Loucy (cell line): ENCODE results near the gene PEAK1.

Source experiments
- H2AFZ ChIP-seq: fragments of 200-600 bp; sonication (generic); 2 replicates; pipeline ENCODE4 v1.6.0; 2016; ENCODE audit warnings: antibody characterized with exemption, mild to moderate bottlenecking, low read length, moderate library complexity
- H3F3A ChIP-seq: fragments of 200-600 bp; 2 replicates; pipeline ENCODE4 v1.6.0; 2016; ENCODE audit warnings: antibody characterized with exemption, low read depth, mild to moderate bottlenecking
- H3K27me3 ChIP-seq: fragments of 200-600 bp; sonication (generic); 2 replicates; pipeline ENCODE4 v1.6.1; 2014; ENCODE audit warnings: low read length, mild to moderate bottlenecking; ENCODE audit not compliant: insufficient read depth, poor library complexity, severe bottlenecking
- H3K36me3 ChIP-seq: fragments of 200-600 bp; sonication (generic); 2 replicates; pipeline ENCODE4 v1.6.1; 2016; ENCODE audit warnings: low read length; ENCODE audit not compliant: insufficient read depth
- H3K4me1 ChIP-seq: fragments of 200-600 bp; sonication (generic); 2 replicates; pipeline ENCODE4 v1.5.1; 2014; ENCODE audit warnings: low read length, mild to moderate bottlenecking; ENCODE audit not compliant: insufficient read depth, poor library complexity, severe bottlenecking
- H3K4me2 ChIP-seq: fragments of 200-600 bp; sonication (generic); 2 replicates; pipeline ENCODE4 v1.6.0; 2014; ENCODE audit warnings: antibody characterized with exemption, low read length, low read depth, mild to moderate bottlenecking; ENCODE audit not compliant: poor library complexity, severe bottlenecking
- H3K4me3 ChIP-seq: fragments of 200-600 bp; sonication (generic); 2 replicates; pipeline ENCODE4 v1.5.1; 2014; ENCODE audit warnings: low read length, mild to moderate bottlenecking, mixed read lengths; ENCODE audit not compliant: poor library complexity, severe bottlenecking
- H3K79me2 ChIP-seq: fragments of 200-600 bp; sonication (generic); 2 replicates; pipeline ENCODE4 v1.6.1; 2014; ENCODE audit warnings: low read length; ENCODE audit not compliant: insufficient read depth
- H3K9ac ChIP-seq: fragments of 200-600 bp; sonication (generic); 2 replicates; pipeline ENCODE4 v1.6.0; 2014; ENCODE audit warnings: mild to moderate bottlenecking, low read depth, low read length, moderate library complexity; ENCODE audit not compliant: poor library complexity, severe bottlenecking
- H3K9me2 ChIP-seq: fragments of 200-600 bp; sonication (generic); replicated peaks from 2 replicates; pipeline ENCODE4 v1.6.1; 2016; ENCODE audit warnings: low read depth, low read length, mixed read lengths
- H3K9me3 ChIP-seq: fragments of 200-600 bp; sonication (generic); 2 replicates; pipeline ENCODE4 v1.6.1; 2014; ENCODE audit warnings: mild to moderate bottlenecking, antibody characterized with exemption, low read length, low read depth; ENCODE audit not compliant: insufficient read depth
- H4K20me1 ChIP-seq: fragments of 200-600 bp; sonication (generic); 2 replicates; pipeline ENCODE4 v1.6.0; 2014; ENCODE audit warnings: antibody characterized with exemption, low read length, mild to moderate bottlenecking; ENCODE audit not compliant: insufficient read depth, poor library complexity, severe bottlenecking
- CTCF ChIP-seq: fragments of 200-600 bp; sonication (generic); conservative IDR thresholded peaks from 2 replicates; pipeline ENCODE4 v1.5.1; 2014; ENCODE audit warnings: mild to moderate bottlenecking, antibody characterized with exemption, low read length
- EZH2phosphoT487 ChIP-seq: fragments of 200-600 bp; IDR thresholded peaks from 2 replicates; pipeline ENCODE4 v1.6.1; 2018; ENCODE audit warnings: antibody characterized with exemption, mild to moderate bottlenecking, moderate library complexity, borderline replicate concordance

The PEAK1 gene

GRCh38 chr15:77168141-77168540 lies 251.8 kb downstream of the PEAK1 start:
- Histone ChIP-seq H2AFZ (no peak overlapping the region), H3K9me2 (no peaks in the 10 kb centered on the region), H4K20me1 (no peaks in the 10 kb centered on the region), H3K27me3 (no peaks in the 10 kb centered on the region), H3K9me3 (no peaks in the 10 kb centered on the region), H3K4me3 (no peak overlapping the region), H3F3A (no peaks in the 10 kb centered on the region), H3K9ac (no peak overlapping the region), H3K79me2 (no peaks in the 10 kb centered on the region), H3K4me1 (no peaks in the 10 kb centered on the region), H3K36me3 (no peaks in the 10 kb centered on the region), H3K4me2 (no peak overlapping the region)
- TF ChIP-seq EZH2phosphoT487 (no peak), CTCF (no peak)

- Histone ChIP-seq H3K27me3 (no peaks in the 10 kb centered on the region), H3K4me3 (no peak overlapping the region), H4K20me1 (no peaks in the 10 kb centered on the region), H2AFZ (no peak overlapping the region), H3K79me2 (no peaks in the 10 kb centered on the region), H3K36me3 (no peaks in the 10 kb centered on the region), H3K4me2 (no peak overlapping the region), H3K9ac (no peak overlapping the region), H3K4me1 (no peaks in the 10 kb centered on the region), H3K9me3 (no peaks in the 10 kb centered on the region), H3K9me2 (no peaks in the 10 kb centered on the region), H3F3A (no peaks in the 10 kb centered on the region)
- TF ChIP-seq EZH2phosphoT487 (no peak), CTCF (no peak)
Measured at GRCh38 chr15:77167406-77167805, 252.5 kb downstream of the PEAK1 start.

- H3K9me2 ChIP-seq, result no peaks in the 10 kb centered on the region
- no peak overlapping the region for H3K4me2 ChIP-seq
- peaks cover 16% of the 10 kb centered on the region for H3K4me1 ChIP-seq
- H3K9ac ChIP-seq, result no peak overlapping the region
- H3K79me2 ChIP-seq, result no peaks in the 10 kb centered on the region
- H2AFZ ChIP-seq, result no peak overlapping the region
- no peaks in the 10 kb centered on the region for H3F3A ChIP-seq
- no peak for TF ChIP-seq EZH2phosphoT487
- TF ChIP-seq CTCF, result no peak
- no peaks in the 10 kb centered on the region for H3K27me3 ChIP-seq
- no peaks in the 10 kb centered on the region for H4K20me1 ChIP-seq
- no peaks in the 10 kb centered on the region for H3K9me3 ChIP-seq
- H3K36me3 ChIP-seq, result no peaks in the 10 kb centered on the region
- H3K4me3 ChIP-seq, result no peak overlapping the region
Measured at GRCh38 chr15:77163781-77164384, 256.0 kb downstream of the PEAK1 start.
